A549 (cell line): ENCODE results near the gene PBX1. TPM values are rescaled to one million over a fixed set of nuclear protein-coding genes. Genes with fewer than 3 reads are reported as not detected.

Experiments used
- ATAC-seq, 2 experiments: fragments of 200-7000 bp in 1 of 2; fragments of >200 bp in 1 of 2; cut with Nextera tagmentation in 1 of 2; cut with Tn5 transposase in 1 of 2; 3 replicates each; pipeline versions ENCODE4 v1.8.0 to v1.9.1; 2018 to 2020; ENCODE audit warnings: mild to moderate bottlenecking in 1 of 2, moderate library complexity in 1 of 2
- CTCF ChIA-PET: fragments of 300-600 bp; sonication (Branson Sonifier 250); formaldehyde crosslinking; extraction: SDS; loops from one replicate; lab custom pipeline; 2021; ENCODE audit warnings: antibody characterized with exemption, inconsistent platforms; lab: Yijun Ruan, JAX
- POLR2A ChIA-PET: fragments of 350-600 bp; formaldehyde crosslinking; extraction: SDS; loops from one replicate; lab custom pipeline; 2021; ENCODE audit warnings: antibody characterized with exemption, inconsistent platforms; lab: Yijun Ruan, JAX
- DNase-seq, 2 experiments: peaks; one replicate each; pipeline versions ENCODE4 v3.0.0 to v3.0.0-alpha.2; 2011 to 2016; ENCODE audit warnings: low read depth in 1 of 2, low spot score in 1 of 2
- FAIRE-seq: peaks from 2 replicates; lab custom pipeline; 2011; peaks lifted over from hg19 to GRCh38; lab: Jason Lieb, UNC
- H3K27ac ChIP-seq, 2 experiments: fragments of >200 bp; sonication (Bioruptor Twin); formaldehyde crosslinking; 3 replicates each; pipeline ENCODE4 v1.5.1; 2016 to 2017
- H3K4me1 ChIP-seq: fragments of >200 bp; sonication (Bioruptor Twin); formaldehyde crosslinking; 3 replicates; pipeline ENCODE4 v1.6.1; 2016
- H3K4me2 ChIP-seq: fragments of >200 bp; sonication (Bioruptor Twin); formaldehyde crosslinking; 3 replicates; pipeline ENCODE4 v1.6.1; 2016
- H3K4me3 ChIP-seq: fragments of >200 bp; sonication (Bioruptor Twin); formaldehyde crosslinking; 3 replicates; pipeline ENCODE4 v1.5.1; 2016
- H3K9me3 ChIP-seq: fragments of >200 bp; sonication (Bioruptor Twin); formaldehyde crosslinking; 3 replicates; pipeline ENCODE4 v1.6.1; 2016
- BCL3 ChIP-seq: fragments of >200 bp; sonication (Bioruptor Twin); formaldehyde crosslinking; IDR thresholded peaks from 3 replicates; pipeline ENCODE4 v1.6.1; 2016
- CBX2 ChIP-seq: fragments of 200-600 bp; sonication (generic); IDR thresholded peaks from 2 replicates; pipeline ENCODE4 v1.6.1; 2016; ENCODE audit warnings: low read depth, mild to moderate bottlenecking, borderline replicate concordance
- CBX8 ChIP-seq: fragments of 200-600 bp; sonication (generic); IDR thresholded peaks from 2 replicates; pipeline ENCODE4 v1.6.1; 2016
- EHF ChIP-seq: fragments of 250-450 bp; sonication (Bioruptor Pico); IDR thresholded peaks from 2 replicates; pipeline ENCODE4 v1.5.0; 2020; ENCODE audit warnings: mild to moderate bottlenecking
- FOSL2 ChIP-seq, 2 experiments: fragments of 450-650 bp in 1 of 2; fragments of >200 bp in 1 of 2; sonication (Bioruptor Twin) in 1 of 2; formaldehyde crosslinking; IDR thresholded peaks; 2 replicates each; pipeline versions ENCODE4 v1.5.0 to v1.6.1; 2016 to 2020; ENCODE audit warnings: mild to moderate bottlenecking in 1 of 2, moderate library complexity in 1 of 2
- HOXA7 ChIP-seq: fragments of 250-450 bp; sonication (Bioruptor Pico); IDR thresholded peaks from 2 replicates; pipeline ENCODE4 v1.5.0; 2020; ENCODE audit warnings: mild to moderate bottlenecking, moderate library complexity
- JUN ChIP-seq, 2 experiments: fragments of >200 bp; sonication (Bioruptor Twin); formaldehyde crosslinking; IDR thresholded peaks; 2 replicates in 1 of 2; 3 replicates in 1 of 2; pipeline ENCODE4 v1.6.1; 2016 to 2017
- KDM1A ChIP-seq: fragments of 200-600 bp; sonication (generic); IDR thresholded peaks from 2 replicates; pipeline ENCODE4 v1.6.1; 2016; ENCODE audit warnings: low read depth, mild to moderate bottlenecking
- MAFK ChIP-seq: fragments of 450-650 bp; IDR thresholded peaks from 2 replicates; pipeline ENCODE4 v1.6.1; 2014; ENCODE audit not compliant: partially characterized antibody
- MAZ ChIP-seq: fragments of 150-350 bp; IDR thresholded peaks from 2 replicates; pipeline ENCODE4 v1.6.1; 2014; ENCODE audit warnings: antibody characterized with exemption, low read depth, low read length, borderline replicate concordance
- NPAS2 ChIP-seq: fragments of 250-450 bp; sonication (Bioruptor Pico); IDR thresholded peaks from 2 replicates; pipeline ENCODE4 v1.8.0; 2022; ENCODE audit warnings: mild to moderate bottlenecking, moderate library complexity, borderline replicate concordance
- NR3C1 ChIP-seq: fragments of >200 bp; sonication (Bioruptor Twin); formaldehyde crosslinking; IDR thresholded peaks from 3 replicates; pipeline ENCODE4 v1.6.1; 2017
- RAD21 ChIP-seq, 2 experiments: fragments of >200 bp in 1 of 2; sonication (Bioruptor Twin) in 1 of 2; formaldehyde crosslinking in 1 of 2; IDR thresholded peaks in 1 of 2; conservative IDR thresholded peaks in 1 of 2; 2 replicates in 1 of 2; 3 replicates in 1 of 2; pipeline ENCODE4 v1.6.1; 2012 to 2018; ENCODE audit warnings: inconsistent platforms in 1 of 2
- RNF2 ChIP-seq: fragments of 200-600 bp; sonication (generic); IDR thresholded peaks from 2 replicates; pipeline ENCODE4 v1.6.1; 2016; ENCODE audit warnings: low read depth, mild to moderate bottlenecking, antibody characterized with exemption, moderate library complexity, borderline replicate concordance
- SREBF2 ChIP-seq: fragments of 450-650 bp; IDR thresholded peaks from 2 replicates; pipeline ENCODE4 v1.6.1; 2014; ENCODE audit warnings: mild to moderate bottlenecking, moderate library complexity
- WGBS: methylation state at CpG from one replicate; pipeline ENCODE4 v1.1.6; 2017; ENCODE audit errors: missing lambda C conversion rate; 5-methylcytosine and 5-hydroxymethylcytosine counted together
- polyA plus RNA-seq, 4 experiments: library from polyadenylated mRNA; depleted of rRNA in 3 of 4; stranded (reverse); fragments of >200 nt; fragmentation: RNase III in 1 of 4; extraction: RNeasy Plus Mini Kit Qiagen cat#74134 plus additional on column Dnase treatment in 1 of 4; gene quantifications; 2 replicates in 3 of 4; 3 replicates in 1 of 4; pipeline ENCODE4 v1.2.3, GENCODE V29; 2011 to 2017
- TF ChIP-seq, protein P1 (sequence below): fragments of 250-450 bp; sonication (Bioruptor Pico); IDR thresholded peaks from 2 replicates; pipeline ENCODE4 v1.5.0; 2020; ENCODE audit warnings: low read depth, mild to moderate bottlenecking, moderate library complexity
- TF ChIP-seq, protein P2 (sequence below): fragments of 200-600 bp; sonication (generic); IDR thresholded peaks from 2 replicates; pipeline ENCODE4 v1.6.1; 2016; ENCODE audit warnings: antibody characterized with exemption, mild to moderate bottlenecking, moderate library complexity

Gene PBX1
- polyA plus RNA-seq, 2 of the 4 experiments (the other 2 are of a cell fraction) = 47.8 to 61.5 TPM

DNA sequence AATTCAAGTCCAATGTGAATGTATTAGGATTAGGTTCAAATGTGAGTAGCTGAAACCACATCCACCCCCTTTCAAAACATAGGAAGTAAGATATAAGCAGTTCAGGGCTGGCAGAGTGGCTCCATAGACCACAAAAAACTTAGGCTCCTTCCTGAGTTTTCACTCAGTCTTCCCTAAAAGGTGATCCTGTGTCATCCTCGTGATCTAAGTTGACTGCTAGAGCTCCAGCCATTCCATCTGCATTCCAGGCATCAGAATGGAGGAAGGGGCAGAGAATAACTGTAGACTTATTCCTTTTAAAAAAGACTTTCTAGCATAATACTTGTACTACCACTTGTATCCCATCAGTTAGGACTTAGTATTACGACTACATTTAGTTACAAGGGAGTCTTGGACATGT is 204.1 kb downstream of the PBX1 start:
- Histone ChIP-seq H3K4me1 (peaks cover 68% of the 10 kb centered on the region), H3K27ac (peak overlapping the region; percentile 90 to 94; a peak in 5 of 6 replicates), H3K4me3 (no peak overlapping the region), H3K9me3 (no peaks in the 10 kb centered on the region), H3K4me2 (no peak overlapping the region)
- TF ChIP-seq, protein P1, sequence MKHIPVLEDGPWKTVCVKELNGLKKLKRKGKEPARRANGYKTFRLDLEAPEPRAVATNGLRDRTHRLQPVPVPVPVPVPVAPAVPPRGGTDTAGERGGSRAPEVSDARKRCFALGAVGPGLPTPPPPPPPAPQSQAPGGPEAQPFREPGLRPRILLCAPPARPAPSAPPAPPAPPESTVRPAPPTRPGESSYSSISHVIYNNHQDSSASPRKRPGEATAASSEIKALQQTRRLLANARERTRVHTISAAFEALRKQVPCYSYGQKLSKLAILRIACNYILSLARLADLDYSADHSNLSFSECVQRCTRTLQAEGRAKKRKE (CRISPR knock-in tag) = no peak
- no peak for TF ChIP-seq CBX8
- ATAC-seq = no peak
- ChIA-PET CTCF (interaction anchor here (0.8 kb wide), 1 partner anchor 13 kb away, joined by 5 read pairs; no protein-coding TSS in a partner anchor), POLR2A (interaction anchor here (0.9 kb wide), 1 partner anchor 14 kb away, joined by 4 read pairs; no protein-coding TSS in a partner anchor)
- WGBS = 72% methylated on average over 2 of the region's 2 CpGs
- FAIRE-seq = no peak
- DNase-seq = no peak

DNA sequence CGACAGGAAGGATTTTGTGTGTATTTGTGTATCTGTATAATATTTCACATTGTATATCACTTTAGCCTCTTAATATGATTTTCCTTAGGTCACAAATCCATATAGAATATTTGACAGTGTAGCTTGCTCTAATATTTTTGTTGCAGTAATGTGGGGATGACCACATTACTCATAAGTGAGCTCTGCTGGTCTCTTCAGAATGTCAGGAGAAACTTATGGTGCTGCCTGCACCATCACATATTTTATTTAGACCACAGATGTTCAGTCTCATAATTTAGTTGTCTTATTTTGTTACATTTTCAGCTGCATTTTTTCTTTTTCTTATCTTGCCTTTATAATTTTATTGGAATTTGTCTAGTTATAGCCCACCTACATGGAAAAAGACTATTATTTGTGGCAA is 205.3 kb downstream of the PBX1 start:
- ATAC-seq = no peak
- Histone ChIP-seq H3K4me1 (peaks cover 74% of the 10 kb centered on the region), H3K4me3 (no peak overlapping the region), H3K9me3 (no peaks in the 10 kb centered on the region), H3K4me2 (peak overlapping the region; percentile 65; the same call in 2 of the 3 replicates), H3K27ac (peak overlapping the region; percentile 90 to 94)
- TF ChIP-seq NPAS2 (CRISPR knock-in tag) (no peak), CBX2 (no peak), RNF2 (no peak), FOSL2 (IDR thresholded peaks at IDR 0.05) (no peak), FOSL2 (CRISPR knock-in tag; IDR thresholded peaks at IDR 0.05) (no peak), SREBF2 (no peak), MAZ (no peak), KDM1A (no peak), EHF (CRISPR knock-in tag) (no peak), HOXA7 (CRISPR knock-in tag) (no peak), JUN (IDR thresholded peaks at IDR 0.05) (no peak), MAFK (no peak), BCL3 (no peak), RAD21 (conservative IDR thresholded peaks at IDR 0.05 in 1 of 2, IDR thresholded peaks at IDR 0.05 in 1 of 2) (no peak), NR3C1 (no peak)
- TF ChIP-seq, protein P1 (CRISPR knock-in tag) = no peak
- TF ChIP-seq, protein P2, sequence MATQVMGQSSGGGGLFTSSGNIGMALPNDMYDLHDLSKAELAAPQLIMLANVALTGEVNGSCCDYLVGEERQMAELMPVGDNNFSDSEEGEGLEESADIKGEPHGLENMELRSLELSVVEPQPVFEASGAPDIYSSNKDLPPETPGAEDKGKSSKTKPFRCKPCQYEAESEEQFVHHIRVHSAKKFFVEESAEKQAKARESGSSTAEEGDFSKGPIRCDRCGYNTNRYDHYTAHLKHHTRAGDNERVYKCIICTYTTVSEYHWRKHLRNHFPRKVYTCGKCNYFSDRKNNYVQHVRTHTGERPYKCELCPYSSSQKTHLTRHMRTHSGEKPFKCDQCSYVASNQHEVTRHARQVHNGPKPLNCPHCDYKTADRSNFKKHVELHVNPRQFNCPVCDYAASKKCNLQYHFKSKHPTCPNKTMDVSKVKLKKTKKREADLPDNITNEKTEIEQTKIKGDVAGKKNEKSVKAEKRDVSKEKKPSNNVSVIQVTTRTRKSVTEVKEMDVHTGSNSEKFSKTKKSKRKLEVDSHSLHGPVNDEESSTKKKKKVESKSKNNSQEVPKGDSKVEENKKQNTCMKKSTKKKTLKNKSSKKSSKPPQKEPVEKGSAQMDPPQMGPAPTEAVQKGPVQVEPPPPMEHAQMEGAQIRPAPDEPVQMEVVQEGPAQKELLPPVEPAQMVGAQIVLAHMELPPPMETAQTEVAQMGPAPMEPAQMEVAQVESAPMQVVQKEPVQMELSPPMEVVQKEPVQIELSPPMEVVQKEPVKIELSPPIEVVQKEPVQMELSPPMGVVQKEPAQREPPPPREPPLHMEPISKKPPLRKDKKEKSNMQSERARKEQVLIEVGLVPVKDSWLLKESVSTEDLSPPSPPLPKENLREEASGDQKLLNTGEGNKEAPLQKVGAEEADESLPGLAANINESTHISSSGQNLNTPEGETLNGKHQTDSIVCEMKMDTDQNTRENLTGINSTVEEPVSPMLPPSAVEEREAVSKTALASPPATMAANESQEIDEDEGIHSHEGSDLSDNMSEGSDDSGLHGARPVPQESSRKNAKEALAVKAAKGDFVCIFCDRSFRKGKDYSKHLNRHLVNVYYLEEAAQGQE = no peak
- DNase-seq = no peak
- POLR2A ChIA-PET = interaction anchor here (0.6 to 1.4 kb wide), 2 partner anchors 14 to 40 kb away, joined by 3 to 5 read pairs; no protein-coding TSS in a partner anchor
- CTCF ChIA-PET = interaction anchor here (1.0 kb wide), 1 partner anchor 24 kb away, joined by 4 read pairs; no protein-coding TSS in a partner anchor
- 77% methylated on average over 1 of the region's 1 CpG for WGBS
- no peak for FAIRE-seq
